ENCODE results near the gene CPNE6. TPM values are rescaled to one million over a fixed set of nuclear protein-coding genes. Genes with fewer than 3 reads are reported as not detected.

The CPNE6 gene
- total RNA-seq, 1 experiment from 2014 or later: not detected

DNA sequence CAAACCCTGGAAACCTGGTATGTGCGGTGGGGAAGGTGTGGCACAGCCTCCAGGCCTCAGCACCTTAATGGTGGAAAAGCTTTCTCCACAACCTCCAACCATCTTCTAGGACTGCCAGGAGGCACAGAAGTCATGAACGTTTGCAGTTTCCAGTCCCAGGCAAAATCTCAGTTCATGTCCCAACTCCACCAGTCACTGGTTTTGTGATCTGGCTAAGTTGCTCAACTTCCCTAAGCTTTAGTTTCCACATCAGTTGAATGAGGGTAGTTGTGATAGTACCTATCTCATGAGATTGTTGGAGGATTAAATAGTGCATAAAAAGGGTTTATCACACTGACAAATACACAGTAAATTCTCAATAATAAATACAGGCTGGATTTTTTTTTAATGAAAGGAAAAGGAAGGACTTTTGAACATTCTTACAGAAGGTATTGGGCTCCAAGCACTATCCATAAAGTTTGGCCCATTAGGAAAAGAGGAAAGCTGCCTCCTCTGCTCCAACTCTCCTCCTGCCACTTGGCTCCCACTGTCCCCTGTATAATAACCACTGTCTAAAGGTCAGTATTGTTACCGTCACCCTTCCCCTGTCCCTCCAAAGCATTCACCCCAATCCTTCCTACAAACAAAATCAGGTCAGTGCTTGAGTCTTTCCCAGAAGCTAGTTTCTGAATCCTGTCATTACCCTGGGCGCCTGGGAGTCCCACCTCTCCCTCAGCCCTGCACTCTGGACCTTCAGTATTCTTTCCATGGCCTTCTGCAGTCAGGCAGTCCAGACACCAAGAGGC is 29.0 kb downstream of the CPNE6 start:
- H3K36me3 ChIP-seq (ENCODE audit: control insufficient read depth in 1 of 2, insufficient read depth in 2 of 2, low read length in 2 of 2): no peaks in the 10 kb centered on the region

DNA sequence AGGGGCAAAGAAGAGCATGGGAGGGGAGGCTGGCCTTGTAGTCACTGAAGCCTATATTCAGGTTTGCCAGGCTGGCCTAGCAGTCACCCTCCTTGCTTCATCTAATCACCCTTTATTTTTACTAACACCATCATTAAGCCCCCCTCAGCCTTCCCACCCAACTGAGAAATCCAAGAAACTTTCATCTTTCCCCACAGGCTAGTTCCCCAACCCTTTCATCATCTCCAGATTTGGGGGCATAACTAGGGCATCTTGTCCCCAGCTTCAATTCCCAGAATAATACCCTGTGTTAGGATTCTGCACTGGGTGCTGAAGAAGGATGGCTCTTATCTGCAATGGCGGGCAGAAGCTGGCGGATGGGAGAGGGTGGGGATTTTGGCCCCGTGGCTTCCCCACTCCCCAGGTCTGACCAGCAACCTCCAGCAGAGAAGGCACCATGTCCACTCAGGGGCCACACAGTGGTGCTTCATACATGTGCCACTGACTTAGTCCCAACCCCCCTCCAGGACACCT is 29.7 kb downstream of the CPNE6 start:
- ChIA-PET RAD21 (ENCODE audit: low non-redundant PET in 1 of 2, low total read pairs in 2 of 2, uncharacterized antibody in 2 of 2, unreplicated experiment in 2 of 2) (no interaction called here), POLR2A (interaction anchor here (0.6 to 1.3 kb wide), 2 partner anchors 9 to 26 kb away, joined by 3 read pairs; no protein-coding TSS in a partner anchor), CTCF (no interaction called here)
- TF ChIP-seq SP1 (IDR thresholded peaks at IDR 0.05; ENCODE audit: low read depth): no peak
- TF ChIP-seq, protein P1, sequence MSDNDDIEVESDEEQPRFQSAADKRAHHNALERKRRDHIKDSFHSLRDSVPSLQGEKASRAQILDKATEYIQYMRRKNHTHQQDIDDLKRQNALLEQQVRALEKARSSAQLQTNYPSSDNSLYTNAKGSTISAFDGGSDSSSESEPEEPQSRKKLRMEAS (IDR thresholded peaks at IDR 0.05): no peak
- TF ChIP-seq, protein P2, sequence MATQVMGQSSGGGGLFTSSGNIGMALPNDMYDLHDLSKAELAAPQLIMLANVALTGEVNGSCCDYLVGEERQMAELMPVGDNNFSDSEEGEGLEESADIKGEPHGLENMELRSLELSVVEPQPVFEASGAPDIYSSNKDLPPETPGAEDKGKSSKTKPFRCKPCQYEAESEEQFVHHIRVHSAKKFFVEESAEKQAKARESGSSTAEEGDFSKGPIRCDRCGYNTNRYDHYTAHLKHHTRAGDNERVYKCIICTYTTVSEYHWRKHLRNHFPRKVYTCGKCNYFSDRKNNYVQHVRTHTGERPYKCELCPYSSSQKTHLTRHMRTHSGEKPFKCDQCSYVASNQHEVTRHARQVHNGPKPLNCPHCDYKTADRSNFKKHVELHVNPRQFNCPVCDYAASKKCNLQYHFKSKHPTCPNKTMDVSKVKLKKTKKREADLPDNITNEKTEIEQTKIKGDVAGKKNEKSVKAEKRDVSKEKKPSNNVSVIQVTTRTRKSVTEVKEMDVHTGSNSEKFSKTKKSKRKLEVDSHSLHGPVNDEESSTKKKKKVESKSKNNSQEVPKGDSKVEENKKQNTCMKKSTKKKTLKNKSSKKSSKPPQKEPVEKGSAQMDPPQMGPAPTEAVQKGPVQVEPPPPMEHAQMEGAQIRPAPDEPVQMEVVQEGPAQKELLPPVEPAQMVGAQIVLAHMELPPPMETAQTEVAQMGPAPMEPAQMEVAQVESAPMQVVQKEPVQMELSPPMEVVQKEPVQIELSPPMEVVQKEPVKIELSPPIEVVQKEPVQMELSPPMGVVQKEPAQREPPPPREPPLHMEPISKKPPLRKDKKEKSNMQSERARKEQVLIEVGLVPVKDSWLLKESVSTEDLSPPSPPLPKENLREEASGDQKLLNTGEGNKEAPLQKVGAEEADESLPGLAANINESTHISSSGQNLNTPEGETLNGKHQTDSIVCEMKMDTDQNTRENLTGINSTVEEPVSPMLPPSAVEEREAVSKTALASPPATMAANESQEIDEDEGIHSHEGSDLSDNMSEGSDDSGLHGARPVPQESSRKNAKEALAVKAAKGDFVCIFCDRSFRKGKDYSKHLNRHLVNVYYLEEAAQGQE (IDR thresholded peaks at IDR 0.05; ENCODE audit: low read depth): no peak
- no peak for TF ChIP-seq ELF1 (IDR thresholded peaks at IDR 0.05; ENCODE audit: borderline replicate concordance, low read depth)
- no peak for TF ChIP-seq SIN3A (IDR thresholded peaks at IDR 0.05; ENCODE audit: low read depth)
- no peak for TF ChIP-seq ZNF274 (IDR thresholded peaks at IDR 0.05; ENCODE audit: low read depth, low read length)
- TF ChIP-seq YY1 (IDR thresholded peaks at IDR 0.05; ENCODE audit: extremely low read depth, insufficient replicate concordance, low read depth, low read length): no peak
- TF ChIP-seq POLR2AphosphoS5 (IDR thresholded peaks at IDR 0.05; ENCODE audit: low read depth, low read length): no peak
- TF ChIP-seq, protein P3, sequence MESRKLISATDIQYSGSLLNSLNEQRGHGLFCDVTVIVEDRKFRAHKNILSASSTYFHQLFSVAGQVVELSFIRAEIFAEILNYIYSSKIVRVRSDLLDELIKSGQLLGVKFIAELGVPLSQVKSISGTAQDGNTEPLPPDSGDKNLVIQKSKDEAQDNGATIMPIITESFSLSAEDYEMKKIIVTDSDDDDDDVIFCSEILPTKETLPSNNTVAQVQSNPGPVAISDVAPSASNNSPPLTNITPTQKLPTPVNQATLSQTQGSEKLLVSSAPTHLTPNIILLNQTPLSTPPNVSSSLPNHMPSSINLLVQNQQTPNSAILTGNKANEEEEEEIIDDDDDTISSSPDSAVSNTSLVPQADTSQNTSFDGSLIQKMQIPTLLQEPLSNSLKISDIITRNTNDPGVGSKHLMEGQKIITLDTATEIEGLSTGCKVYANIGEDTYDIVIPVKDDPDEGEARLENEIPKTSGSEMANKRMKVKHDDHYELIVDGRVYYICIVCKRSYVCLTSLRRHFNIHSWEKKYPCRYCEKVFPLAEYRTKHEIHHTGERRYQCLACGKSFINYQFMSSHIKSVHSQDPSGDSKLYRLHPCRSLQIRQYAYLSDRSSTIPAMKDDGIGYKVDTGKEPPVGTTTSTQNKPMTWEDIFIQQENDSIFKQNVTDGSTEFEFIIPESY (IDR thresholded peaks at IDR 0.05; ENCODE audit: extremely low read depth, insufficient replicate concordance, low read length): no peak
- Histone ChIP-seq H2AFZ (ENCODE audit: low read depth, low read length, poor library complexity, severe bottlenecking) (no peak overlapping the region), H3K9me3 (ENCODE audit: control insufficient read depth in 1 of 2, insufficient read depth in 1 of 2, low read depth in 1 of 2, low read length in 2 of 2) (peaks cover 0 to 5% of the 10 kb centered on the region in 2 experiments; a peak in 1 of 4 replicates), H3K79me2 (ENCODE audit: insufficient read depth, low read length) (no peaks in the 10 kb centered on the region), H3K36me3 (ENCODE audit: control insufficient read depth in 1 of 2, insufficient read depth in 2 of 2, low read length in 2 of 2) (no peaks in the 10 kb centered on the region), H3K4me2 (ENCODE audit: low read length) (no peak overlapping the region), H3K4me3 (replicated peaks in 1 of 2; ENCODE audit: low read depth in 1 of 2, low read length in 2 of 2) (no peak overlapping the region), H3K4me1 (ENCODE audit: control insufficient read depth in 1 of 2, insufficient read depth in 2 of 2, low read length in 2 of 2) (no peaks in the 10 kb centered on the region), H3K27ac (ENCODE audit: low read depth, low read length) (no peak overlapping the region), H3K27me3 (ENCODE audit: insufficient read depth, low read length) (no peaks in the 10 kb centered on the region), H3K9me2 (ENCODE audit: insufficient read depth) (no peaks in the 10 kb centered on the region), H3K9ac (ENCODE audit: low read length) (no peak overlapping the region), H4K20me1 (ENCODE audit: insufficient read depth) (no peaks in the 10 kb centered on the region)
- DNase-seq (ENCODE audit: low read depth, low spot score) (no peak), ATAC-seq (no peak)
- BruUV-seq (replicated peaks): no TSS peak
- intact Hi-C loops (cut with micrococcal nuclease): no loop called here

More for the DNA sequence above, 29.0 kb downstream of the CPNE6 start:
- BruUV-seq (replicated peaks): no TSS peak
- DNase-seq (ENCODE audit: low read depth, low spot score) (no peak), ATAC-seq (no peak)
- no peaks in the 10 kb centered on the region for H3K9me2 ChIP-seq (ENCODE audit: insufficient read depth)
- no peak overlapping the region for H3K4me3 ChIP-seq (replicated peaks in 1 of 2; ENCODE audit: low read depth in 1 of 2, low read length in 2 of 2)
- no peaks in the 10 kb centered on the region for H4K20me1 ChIP-seq (ENCODE audit: insufficient read depth)
- H3K9ac ChIP-seq (ENCODE audit: low read length): no peak overlapping the region
- H3K27me3 ChIP-seq (ENCODE audit: insufficient read depth, low read length): no peaks in the 10 kb centered on the region
- RAD21 ChIA-PET (ENCODE audit: low non-redundant PET in 1 of 2, low total read pairs in 2 of 2, uncharacterized antibody in 2 of 2, unreplicated experiment in 2 of 2): no interaction called here
- H3K4me2 ChIP-seq (ENCODE audit: low read length): no peak overlapping the region
- H3K9me3 ChIP-seq (ENCODE audit: control insufficient read depth in 1 of 2, insufficient read depth in 1 of 2, low read depth in 1 of 2, low read length in 2 of 2): peaks cover 0 to 5% of the 10 kb centered on the region in 2 experiments; a peak in 1 of 4 replicates
- no peak overlapping the region for H3K27ac ChIP-seq (ENCODE audit: low read depth, low read length)
- H3K4me1 ChIP-seq (ENCODE audit: control insufficient read depth in 1 of 2, insufficient read depth in 2 of 2, low read length in 2 of 2): peaks cover 4 to 5% of the 10 kb centered on the region in 2 experiments; a peak in 3 of 4 replicates
- CTCF ChIA-PET: no interaction called here
- intact Hi-C loops (cut with micrococcal nuclease): no loop called here
- H2AFZ ChIP-seq (ENCODE audit: low read depth, low read length, poor library complexity, severe bottlenecking): no peak overlapping the region
- no peak for TF ChIP-seq ZFX (IDR thresholded peaks at IDR 0.05)
- no peak for TF ChIP-seq EZH2 (IDR thresholded peaks at IDR 0.05)
- no peak for TF ChIP-seq EGR1 (IDR thresholded peaks at IDR 0.05; ENCODE audit: low read depth)
- no peak for TF ChIP-seq SIN3A (IDR thresholded peaks at IDR 0.05; ENCODE audit: low read depth)
- TF ChIP-seq RAD21 (IDR thresholded peaks at IDR 0.05; ENCODE audit: low read depth): no peak
- no peak for TF ChIP-seq FOSL1 (IDR thresholded peaks at IDR 0.05; ENCODE audit: low read depth)
- no peak for TF ChIP-seq YY1 (IDR thresholded peaks at IDR 0.05; ENCODE audit: extremely low read depth, insufficient replicate concordance, low read depth, low read length)
- no peak for TF ChIP-seq POLR2AphosphoS5 (IDR thresholded peaks at IDR 0.05; ENCODE audit: low read depth, low read length)
- TF ChIP-seq ZNF274 (IDR thresholded peaks at IDR 0.05; ENCODE audit: low read depth, low read length): no peak
- no peaks in the 10 kb centered on the region for H3K79me2 ChIP-seq (ENCODE audit: insufficient read depth, low read length)
- POLR2A ChIA-PET: interaction anchor here (0.6 to 1.3 kb wide), 2 partner anchors 8 to 27 kb away, joined by 3 read pairs; no protein-coding TSS in a partner anchor

Data from HCT116 (cell line).